ENCODE measurements around the gene ECHS1.

DNA sequence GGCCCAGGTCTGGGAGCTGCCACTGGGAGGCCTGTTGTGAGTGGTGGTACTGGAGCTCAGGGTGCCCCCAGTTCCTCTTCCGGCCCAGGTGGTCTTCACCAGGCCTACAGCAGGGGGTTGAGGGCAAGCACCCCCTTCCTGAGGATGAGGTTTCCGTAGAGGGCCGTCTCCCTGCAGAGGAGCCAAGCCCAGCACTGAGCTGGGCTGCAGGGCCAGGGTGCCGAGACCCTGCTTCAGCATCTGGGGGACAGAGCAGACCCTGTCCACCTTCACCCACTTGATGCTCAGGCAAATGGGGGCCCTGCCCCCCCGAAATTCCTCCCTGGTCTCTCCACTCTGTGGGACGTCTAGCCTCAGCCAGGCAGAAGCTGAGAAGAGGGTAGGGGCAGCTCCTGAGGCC is 17.9 kb downstream of the ECHS1 start:
- TF ChIP-seq, protein P1, sequence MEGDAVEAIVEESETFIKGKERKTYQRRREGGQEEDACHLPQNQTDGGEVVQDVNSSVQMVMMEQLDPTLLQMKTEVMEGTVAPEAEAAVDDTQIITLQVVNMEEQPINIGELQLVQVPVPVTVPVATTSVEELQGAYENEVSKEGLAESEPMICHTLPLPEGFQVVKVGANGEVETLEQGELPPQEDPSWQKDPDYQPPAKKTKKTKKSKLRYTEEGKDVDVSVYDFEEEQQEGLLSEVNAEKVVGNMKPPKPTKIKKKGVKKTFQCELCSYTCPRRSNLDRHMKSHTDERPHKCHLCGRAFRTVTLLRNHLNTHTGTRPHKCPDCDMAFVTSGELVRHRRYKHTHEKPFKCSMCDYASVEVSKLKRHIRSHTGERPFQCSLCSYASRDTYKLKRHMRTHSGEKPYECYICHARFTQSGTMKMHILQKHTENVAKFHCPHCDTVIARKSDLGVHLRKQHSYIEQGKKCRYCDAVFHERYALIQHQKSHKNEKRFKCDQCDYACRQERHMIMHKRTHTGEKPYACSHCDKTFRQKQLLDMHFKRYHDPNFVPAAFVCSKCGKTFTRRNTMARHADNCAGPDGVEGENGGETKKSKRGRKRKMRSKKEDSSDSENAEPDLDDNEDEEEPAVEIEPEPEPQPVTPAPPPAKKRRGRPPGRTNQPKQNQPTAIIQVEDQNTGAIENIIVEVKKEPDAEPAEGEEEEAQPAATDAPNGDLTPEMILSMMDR (conservative IDR thresholded peaks at IDR 0.05 in 1 of 2, IDR thresholded peaks at IDR 0.05 in 1 of 2; ENCODE audit: extremely low read depth in 1 of 2, insufficient read depth in 1 of 2, low read depth in 1 of 2, low read length in 2 of 2) = no peak
- no peak for TF ChIP-seq EZH2 (IDR thresholded peaks at IDR 0.05; ENCODE audit: borderline replicate concordance, low read length)
